GM18909 (cell line): ENCODE data around the gene RAD51B.

Experiments used
- ATAC-seq: cut with Tn5 transposase; IDR thresholded peaks from one replicate; pipeline ENCODE4 v1.9.1; 2021; ENCODE audit warnings: mild to moderate bottlenecking; ENCODE audit not compliant: unreplicated experiment, poor library complexity

The RAD51B gene

GRCh38 chr14:68623307-68623706, 803.7 kb downstream of the RAD51B start:
- no peak for ATAC-seq

- no peak for ATAC-seq
Measured at GRCh38 chr14:68623826-68624225, 804.2 kb downstream of the RAD51B start.

GRCh38 chr14:68624541-68625220, 805.1 kb downstream of the RAD51B start:
- ATAC-seq: no peak

GRCh38 chr14:68625366-68626090, 805.9 kb downstream of the RAD51B start:
- ATAC-seq: no peak

GRCh38 chr14:68626386-68626785, 806.8 kb downstream of the RAD51B start:
- ATAC-seq: no peak

- no peak for ATAC-seq
Measured at GRCh38 chr14:68627050-68627867, 807.7 kb downstream of the RAD51B start.

- no peak for ATAC-seq
Measured at GRCh38 chr14:68627868-68628604, 808.5 kb downstream of the RAD51B start.

GRCh38 chr14:68628605-68629310, 809.2 kb downstream of the RAD51B start:
- ATAC-seq: no peak

GRCh38 chr14:68630081-68630571, 810.5 kb downstream of the RAD51B start:
- no peak for ATAC-seq

- no peak for ATAC-seq
Measured at GRCh38 chr14:68630611-68631393, 811.2 kb downstream of the RAD51B start.

GRCh38 chr14:68631394-68632053, 811.9 kb downstream of the RAD51B start:
- ATAC-seq: no peak

- ATAC-seq: no peak
Measured at GRCh38 chr14:68632054-68632895, 812.7 kb downstream of the RAD51B start.

GRCh38 chr14:68633131-68633991, 813.8 kb downstream of the RAD51B start:
- no peak for ATAC-seq

GRCh38 chr14:68634332-68634731, 814.8 kb downstream of the RAD51B start:
- no peak for ATAC-seq

- no peak for ATAC-seq
Measured at GRCh38 chr14:68634874-68635595, 815.5 kb downstream of the RAD51B start.

- no peak for ATAC-seq
Measured at GRCh38 chr14:68636597-68636996, 817.0 kb downstream of the RAD51B start.
